ENCODE results near the gene ITIH4.

Gene ITIH4

DNA sequence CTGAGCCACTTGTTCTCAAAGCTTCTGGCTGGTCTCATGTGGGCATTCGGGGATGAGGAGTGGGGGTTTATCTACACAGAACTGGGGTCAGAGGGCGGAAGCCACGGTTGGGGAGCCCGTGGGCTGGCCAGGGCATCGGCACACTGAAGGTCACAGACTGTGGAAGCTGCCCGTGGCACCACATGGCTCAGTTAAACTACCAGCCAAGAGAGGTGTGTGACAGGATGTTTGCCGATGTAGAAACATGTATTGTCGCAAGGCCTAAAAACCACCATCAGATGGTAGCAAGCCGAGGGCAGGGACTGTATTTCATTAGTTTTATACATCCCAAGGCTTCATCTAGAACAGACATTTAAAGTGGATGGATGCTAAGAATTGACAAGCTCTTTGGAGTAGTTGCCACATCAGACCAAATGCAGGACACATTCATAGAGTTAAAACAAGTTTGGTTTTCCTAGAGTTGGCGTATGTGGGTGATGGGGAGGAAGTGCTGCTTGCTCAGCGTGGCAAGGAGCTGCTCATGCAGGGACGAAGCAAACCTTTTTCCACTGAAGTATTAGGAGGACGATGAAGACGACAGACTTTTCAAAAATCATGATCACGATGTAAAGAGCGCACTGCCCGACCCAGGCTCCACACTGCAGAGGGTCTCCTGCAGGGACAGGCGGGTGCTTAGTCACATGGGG, 14.0 kb upstream of the ITIH4 start:
- no peak overlapping the region for H2BK5ac ChIP-seq (ENCODE audit: low read depth, low read length, poor library complexity)
- H4K8ac ChIP-seq (ENCODE audit: low read depth, low read length) = no peak overlapping the region
- WGBS (ENCODE audit: extremely low coverage, insufficient coverage, insufficient read length) = no CpG with 5 or more reads among the region's 18 CpGs
- H3K27ac ChIP-seq (ENCODE audit: low read depth, low read length) = no peak overlapping the region
- no peak overlapping the region for H2BK120ac ChIP-seq (ENCODE audit: insufficient read depth, low read length, poor library complexity)
- H3K9me3 ChIP-seq (ENCODE audit: insufficient read depth, low read depth, low read length) = no peaks in the 10 kb centered on the region
- no peaks in the 10 kb centered on the region for H3K79me1 ChIP-seq (ENCODE audit: low read length)
- no peak overlapping the region for H3K4me2 ChIP-seq (ENCODE audit: low read length)
- no peak overlapping the region for H4K91ac ChIP-seq (ENCODE audit: low read depth, low read length)
- H3K27me3 ChIP-seq (ENCODE audit: insufficient read depth, low read length) = no peaks in the 10 kb centered on the region
- DNase-seq = no peak
- H4K12ac ChIP-seq (ENCODE audit: low read depth, low read length) = no peak overlapping the region
- H3K79me2 ChIP-seq (ENCODE audit: control insufficient read depth, insufficient read depth, low read length, poor library complexity) = no peaks in the 10 kb centered on the region
- no peak overlapping the region for H2BK12ac ChIP-seq (ENCODE audit: low read length)
- H3K9ac ChIP-seq (ENCODE audit: low read length) = no peak overlapping the region
- H3K36me3 ChIP-seq (ENCODE audit: control insufficient read depth in 1 of 2, insufficient read depth in 2 of 2, low read length in 2 of 2) = peaks cover 2 to 12% of the 10 kb centered on the region in 2 experiments
- H3K23ac ChIP-seq (ENCODE audit: low read length) = no peak overlapping the region
- H2AK5ac ChIP-seq (ENCODE audit: low read length) = no peak overlapping the region
- no peak overlapping the region for H3K4me3 ChIP-seq (ENCODE audit: low read depth, low read length)
- no peak overlapping the region for H3K18ac ChIP-seq (ENCODE audit: low read length)
- H2AFZ ChIP-seq (ENCODE audit: insufficient read depth, low read length, poor library complexity) = no peak overlapping the region
- H3K4ac ChIP-seq (ENCODE audit: low read depth, low read length) = no peak overlapping the region
- no peaks in the 10 kb centered on the region for H3K4me1 ChIP-seq (ENCODE audit: control insufficient read depth in 1 of 2, insufficient read depth in 2 of 2, low read length in 2 of 2)
- no peak overlapping the region for H3K14ac ChIP-seq (ENCODE audit: low read length)

DNA sequence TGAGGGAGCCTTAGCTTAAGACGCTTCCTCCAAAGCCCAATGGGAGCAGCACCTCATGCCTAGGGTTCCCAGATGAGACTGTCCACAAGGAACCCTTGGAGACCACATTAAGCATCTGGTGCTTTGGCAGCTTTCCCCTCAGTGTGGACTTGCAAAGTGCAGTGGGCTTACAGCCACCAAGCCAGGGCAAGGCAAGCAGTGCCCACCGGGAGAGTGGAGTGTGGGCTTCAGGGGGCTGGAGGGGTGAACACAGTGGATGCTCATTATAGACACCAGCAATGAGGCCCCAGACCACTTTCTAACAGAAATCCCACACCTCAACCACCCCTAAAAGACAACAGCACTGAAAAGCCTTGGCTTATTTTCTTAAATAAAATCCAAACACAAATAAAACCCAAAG, 13.4 kb upstream of the ITIH4 start:
- Histone ChIP-seq H3K79me1 (ENCODE audit: low read length) (no peaks in the 10 kb centered on the region), H3K9ac (ENCODE audit: low read length) (no peak overlapping the region), H2BK5ac (ENCODE audit: low read depth, low read length, poor library complexity) (no peak overlapping the region), H3K4ac (ENCODE audit: low read depth, low read length) (no peak overlapping the region), H2AK5ac (ENCODE audit: low read length) (no peak overlapping the region), H4K12ac (ENCODE audit: low read depth, low read length) (no peak overlapping the region), H2BK12ac (ENCODE audit: low read length) (no peak overlapping the region), H3K4me2 (ENCODE audit: low read length) (no peak overlapping the region), H3K9me3 (ENCODE audit: insufficient read depth, low read depth, low read length) (no peaks in the 10 kb centered on the region), H3K23ac (ENCODE audit: low read length) (no peak overlapping the region), H4K8ac (ENCODE audit: low read depth, low read length) (no peak overlapping the region), H3K79me2 (ENCODE audit: control insufficient read depth, insufficient read depth, low read length, poor library complexity) (no peaks in the 10 kb centered on the region), H3K18ac (ENCODE audit: low read length) (no peak overlapping the region), H3K27me3 (ENCODE audit: insufficient read depth, low read length) (no peaks in the 10 kb centered on the region), H3K36me3 (ENCODE audit: control insufficient read depth in 1 of 2, insufficient read depth in 2 of 2, low read length in 2 of 2) (peaks cover 2 to 9% of the 10 kb centered on the region in 2 experiments), H3K4me3 (ENCODE audit: low read depth, low read length) (no peak overlapping the region), H3K27ac (ENCODE audit: low read depth, low read length) (no peak overlapping the region), H2AFZ (ENCODE audit: insufficient read depth, low read length, poor library complexity) (no peak overlapping the region), H2BK120ac (ENCODE audit: insufficient read depth, low read length, poor library complexity) (no peak overlapping the region), H4K91ac (ENCODE audit: low read depth, low read length) (no peak overlapping the region), H3K14ac (ENCODE audit: low read length) (no peak overlapping the region), H3K4me1 (ENCODE audit: control insufficient read depth in 1 of 2, insufficient read depth in 2 of 2, low read length in 2 of 2) (no peaks in the 10 kb centered on the region)
- no peak for DNase-seq
- no CpG with 5 or more reads among the region's 2 CpGs for WGBS (ENCODE audit: extremely low coverage, insufficient coverage, insufficient read length)

DNA sequence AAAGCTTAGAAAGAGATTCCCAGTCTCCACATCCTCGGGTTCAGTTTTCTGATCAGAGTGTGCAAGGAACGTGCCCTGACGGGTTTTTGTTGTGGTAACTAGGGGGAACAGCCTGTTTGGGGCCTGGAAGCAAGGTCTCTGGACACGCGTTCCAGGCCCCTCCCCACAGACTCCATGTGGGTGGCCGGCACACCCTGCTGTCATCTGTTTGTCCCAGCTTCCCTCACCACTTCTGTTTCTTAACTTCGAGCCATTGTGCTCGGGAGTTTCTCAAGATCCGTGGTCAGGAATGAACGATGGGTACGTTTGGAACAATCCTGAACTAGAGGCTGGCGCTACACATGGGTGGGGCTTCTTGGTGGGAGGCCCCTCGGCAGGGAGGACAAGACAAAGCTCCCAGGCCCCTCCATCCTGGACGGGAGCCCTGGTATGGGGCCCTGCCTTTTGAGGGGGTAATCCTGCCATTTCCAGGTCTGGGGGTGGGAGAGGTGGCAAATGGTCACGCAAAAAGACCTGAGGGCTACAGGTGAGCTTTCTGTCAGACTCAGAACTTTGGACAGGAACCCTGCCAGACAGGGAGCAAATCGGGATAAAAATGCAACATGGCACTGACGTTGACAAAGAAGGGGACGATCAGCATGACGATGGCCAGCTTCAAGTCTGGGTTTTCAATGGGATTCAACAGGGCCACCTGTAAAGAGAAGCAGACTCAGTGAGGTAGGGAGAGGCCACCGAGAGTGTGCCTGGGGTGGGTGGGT, 12.8 kb upstream of the ITIH4 start:
- Histone ChIP-seq H2BK120ac (ENCODE audit: insufficient read depth, low read length, poor library complexity) (no peak overlapping the region), H4K91ac (ENCODE audit: low read depth, low read length) (no peak overlapping the region), H3K18ac (ENCODE audit: low read length) (no peak overlapping the region), H3K4me1 (ENCODE audit: control insufficient read depth in 1 of 2, insufficient read depth in 2 of 2, low read length in 2 of 2) (no peaks in the 10 kb centered on the region), H2AFZ (ENCODE audit: insufficient read depth, low read length, poor library complexity) (no peak overlapping the region), H4K8ac (ENCODE audit: low read depth, low read length) (no peak overlapping the region), H3K27me3 (ENCODE audit: insufficient read depth, low read length) (no peaks in the 10 kb centered on the region), H3K27ac (ENCODE audit: low read depth, low read length) (no peak overlapping the region), H2BK5ac (ENCODE audit: low read depth, low read length, poor library complexity) (no peak overlapping the region), H3K79me2 (ENCODE audit: control insufficient read depth, insufficient read depth, low read length, poor library complexity) (no peaks in the 10 kb centered on the region), H3K9ac (ENCODE audit: low read length) (no peak overlapping the region), H3K4me3 (ENCODE audit: low read depth, low read length) (no peak overlapping the region), H3K23ac (ENCODE audit: low read length) (no peak overlapping the region), H3K9me3 (ENCODE audit: insufficient read depth, low read depth, low read length) (no peaks in the 10 kb centered on the region), H3K4ac (ENCODE audit: low read depth, low read length) (no peak overlapping the region), H2AK5ac (ENCODE audit: low read length) (no peak overlapping the region), H3K4me2 (ENCODE audit: low read length) (no peak overlapping the region), H4K12ac (ENCODE audit: low read depth, low read length) (no peak overlapping the region), H3K79me1 (ENCODE audit: low read length) (no peaks in the 10 kb centered on the region), H3K14ac (ENCODE audit: low read length) (no peak overlapping the region), H3K36me3 (ENCODE audit: control insufficient read depth in 1 of 2, insufficient read depth in 2 of 2, low read length in 2 of 2) (peaks cover 2 to 9% of the 10 kb centered on the region in 2 experiments), H2BK12ac (ENCODE audit: low read length) (no peak overlapping the region)
- DNase-seq = peak; percentile 75 to 85
- WGBS (ENCODE audit: extremely low coverage, insufficient coverage, insufficient read length) = no CpG with 5 or more reads among the region's 20 CpGs

DNA sequence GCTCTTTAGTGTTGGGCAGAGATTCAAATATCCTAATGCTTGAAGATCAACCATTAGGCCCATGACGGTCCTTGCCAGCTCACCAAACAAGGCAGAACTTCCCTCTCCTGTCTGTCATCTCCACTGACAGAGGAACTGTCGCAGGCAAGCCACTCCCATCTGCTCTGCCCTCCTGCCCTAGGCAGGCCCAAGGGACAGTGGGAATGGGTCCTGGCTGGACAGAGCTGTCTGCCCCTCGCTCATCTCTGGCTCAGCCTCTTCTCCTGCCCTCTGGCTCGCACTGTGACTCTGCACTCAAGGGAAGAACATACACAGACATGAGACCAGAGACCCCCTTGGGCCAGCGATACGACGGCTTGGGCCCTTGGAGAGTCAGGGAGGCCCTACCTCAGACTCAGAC, 12.0 kb upstream of the ITIH4 start:
- H3K4me3 ChIP-seq (ENCODE audit: low read depth, low read length) = no peak overlapping the region
- H3K36me3 ChIP-seq (ENCODE audit: control insufficient read depth in 1 of 2, insufficient read depth in 2 of 2, low read length in 2 of 2) = peaks cover 2 to 11% of the 10 kb centered on the region in 2 experiments
- no peak overlapping the region for H3K4me2 ChIP-seq (ENCODE audit: low read length)
- H4K12ac ChIP-seq (ENCODE audit: low read depth, low read length) = no peak overlapping the region
- H2AK5ac ChIP-seq (ENCODE audit: low read length) = no peak overlapping the region
- H2BK5ac ChIP-seq (ENCODE audit: low read depth, low read length, poor library complexity) = no peak overlapping the region
- no peak overlapping the region for H4K8ac ChIP-seq (ENCODE audit: low read depth, low read length)
- no peak overlapping the region for H3K9ac ChIP-seq (ENCODE audit: low read length)
- no peaks in the 10 kb centered on the region for H3K79me2 ChIP-seq (ENCODE audit: control insufficient read depth, insufficient read depth, low read length, poor library complexity)
- H3K4ac ChIP-seq (ENCODE audit: low read depth, low read length) = no peak overlapping the region
- H4K91ac ChIP-seq (ENCODE audit: low read depth, low read length) = no peak overlapping the region
- H2AFZ ChIP-seq (ENCODE audit: insufficient read depth, low read length, poor library complexity) = no peak overlapping the region
- H2BK120ac ChIP-seq (ENCODE audit: insufficient read depth, low read length, poor library complexity) = no peak overlapping the region
- H2BK12ac ChIP-seq (ENCODE audit: low read length) = no peak overlapping the region
- no peak overlapping the region for H3K23ac ChIP-seq (ENCODE audit: low read length)
- no peaks in the 10 kb centered on the region for H3K9me3 ChIP-seq (ENCODE audit: insufficient read depth, low read depth, low read length)
- no peak overlapping the region for H3K14ac ChIP-seq (ENCODE audit: low read length)
- no peak overlapping the region for H3K27ac ChIP-seq (ENCODE audit: low read depth, low read length)
- no CpG with 5 or more reads among the region's 7 CpGs for WGBS (ENCODE audit: extremely low coverage, insufficient coverage, insufficient read length)
- no peaks in the 10 kb centered on the region for H3K4me1 ChIP-seq (ENCODE audit: control insufficient read depth in 1 of 2, insufficient read depth in 2 of 2, low read length in 2 of 2)
- H3K18ac ChIP-seq (ENCODE audit: low read length) = no peak overlapping the region
- DNase-seq = peak in 1 of 2 donors; percentile 48
- H3K79me1 ChIP-seq (ENCODE audit: low read length) = no peaks in the 10 kb centered on the region
- H3K27me3 ChIP-seq (ENCODE audit: insufficient read depth, low read length) = no peaks in the 10 kb centered on the region

All from trophoblast cell (in vitro differentiated cells and primary cell).